K562 (cell line): ENCODE data around the gene PTP4A2.
A peak's percentile ranks its signal among the peaks of the same experiment; 100 is the strongest.

Source experiments
- CHD4 ChIP-seq: fragments of 200-600 bp; sonication (generic); IDR thresholded peaks from 3 replicates; pipeline ENCODE4 v1.6.1; 2012; ENCODE audit warnings: low read depth, mild to moderate bottlenecking, mixed read lengths, low read length, inconsistent platforms; ENCODE audit not compliant: insufficient read depth, insufficient replicate concordance, poor library complexity, severe bottlenecking
- EP300 ChIP-seq: IDR thresholded peaks from 2 replicates; pipeline ENCODE4 v1.6.1; 2012; ENCODE audit warnings: low read length, improper control_type of control experiment
- HCFC1 ChIP-seq: IDR thresholded peaks from 2 replicates; pipeline ENCODE4 v1.6.1; 2012; ENCODE audit warnings: low read depth, low read length, improper control_type of control experiment
- MXI1 ChIP-seq: IDR thresholded peaks from 2 replicates; pipeline ENCODE4 v1.6.1; 2011; ENCODE audit warnings: low read depth, mild to moderate bottlenecking, improper control_type of control experiment, low read length
- PATZ1 ChIP-seq: fragments of 250-450 bp; sonication (Bioruptor Pico); IDR thresholded peaks from 2 replicates; pipeline ENCODE4 v1.5.0; 2020; ENCODE audit warnings: mild to moderate bottlenecking, borderline replicate concordance
- POLR2G ChIP-seq: fragments of 200-400 bp; formaldehyde crosslinking; IDR thresholded peaks from 2 replicates; pipeline ENCODE4 v1.6.1; 2017; ENCODE audit warnings: low read depth, mild to moderate bottlenecking, antibody characterized with exemption, low read length, moderate library complexity
- TEAD1 ChIP-seq, 2 experiments: fragments of 450-650 bp in 1 of 2; sonication (generic) in 1 of 2; formaldehyde crosslinking; IDR thresholded peaks; 2 replicates each; pipeline versions ENCODE4 v1.4.0 to v1.8.0; 2020 to 2022; ENCODE audit warnings: mild to moderate bottlenecking in 2 of 2, missing genetic modification reagents in 1 of 2
- ZBTB9 ChIP-seq: fragments of 450-650 bp; formaldehyde crosslinking; IDR thresholded peaks from 2 replicates; pipeline ENCODE4 v1.4.0; 2020; ENCODE audit warnings: mild to moderate bottlenecking, moderate library complexity
- ZNF740 ChIP-seq, 3 experiments: fragments of 200-800 bp in 1 of 3; sonication (Bioruptor generic) in 1 of 3; sonication (generic) in 1 of 3; formaldehyde crosslinking in 1 of 3; IDR thresholded peaks; 2 replicates each; pipeline versions ENCODE4 v1.6.1 to v1.8.0; 2016 to 2022; ENCODE audit warnings: mild to moderate bottlenecking in 2 of 3, missing compliant biosample characterization in 2 of 3, missing genetic modification characterization in 2 of 3, missing genetic modification reagents in 1 of 3
- TF ChIP-seq, protein P1 (sequence below), 3 experiments: IDR thresholded peaks in 2 of 3; conservative IDR thresholded peaks in 1 of 3; 2 replicates each; pipeline ENCODE4 v1.5.1; 2011 to 2012; ENCODE audit warnings: low read length in 3 of 3, mild to moderate bottlenecking in 3 of 3, control low read depth in 2 of 3, improper control_type of control experiment in 1 of 3, inconsistent platforms in 1 of 3, low read depth in 1 of 3, mixed read lengths in 1 of 3, moderate library complexity in 1 of 3; ENCODE audit not compliant: insufficient read depth in 2 of 3
- TF ChIP-seq, protein P2 (sequence below): fragments of 250-450 bp; sonication (Bioruptor Pico); IDR thresholded peaks from 2 replicates; pipeline ENCODE4 v1.4.0; 2020

- TF ChIP-seq EP300 (no peak), HCFC1 (no peak), MXI1 (no peak), ZNF740 (CRISPR knock-in tag; IDR thresholded peaks at IDR 0.05) (no peak), ZNF740 (tag; IDR thresholded peaks at IDR 0.05) (no peak), PATZ1 (CRISPR knock-in tag) (no peak), POLR2G (no peak), ZBTB9 (CRISPR knock-in tag) (no peak), TEAD1 (CRISPR knock-in tag; IDR thresholded peaks at IDR 0.05) (no peak), CHD4 (no peak)
- TF ChIP-seq, protein P1, sequence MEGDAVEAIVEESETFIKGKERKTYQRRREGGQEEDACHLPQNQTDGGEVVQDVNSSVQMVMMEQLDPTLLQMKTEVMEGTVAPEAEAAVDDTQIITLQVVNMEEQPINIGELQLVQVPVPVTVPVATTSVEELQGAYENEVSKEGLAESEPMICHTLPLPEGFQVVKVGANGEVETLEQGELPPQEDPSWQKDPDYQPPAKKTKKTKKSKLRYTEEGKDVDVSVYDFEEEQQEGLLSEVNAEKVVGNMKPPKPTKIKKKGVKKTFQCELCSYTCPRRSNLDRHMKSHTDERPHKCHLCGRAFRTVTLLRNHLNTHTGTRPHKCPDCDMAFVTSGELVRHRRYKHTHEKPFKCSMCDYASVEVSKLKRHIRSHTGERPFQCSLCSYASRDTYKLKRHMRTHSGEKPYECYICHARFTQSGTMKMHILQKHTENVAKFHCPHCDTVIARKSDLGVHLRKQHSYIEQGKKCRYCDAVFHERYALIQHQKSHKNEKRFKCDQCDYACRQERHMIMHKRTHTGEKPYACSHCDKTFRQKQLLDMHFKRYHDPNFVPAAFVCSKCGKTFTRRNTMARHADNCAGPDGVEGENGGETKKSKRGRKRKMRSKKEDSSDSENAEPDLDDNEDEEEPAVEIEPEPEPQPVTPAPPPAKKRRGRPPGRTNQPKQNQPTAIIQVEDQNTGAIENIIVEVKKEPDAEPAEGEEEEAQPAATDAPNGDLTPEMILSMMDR (IDR thresholded peaks at IDR 0.05 in 2 of 3, conservative IDR thresholded peaks at IDR 0.05 in 1 of 3; ENCODE audit: insufficient read depth in 2 of 3, low read depth in 1 of 3, low read length in 3 of 3) = peak; percentile 33 to 65 (median 50); a peak in 4 of 6 replicates
- TF ChIP-seq, protein P2, sequence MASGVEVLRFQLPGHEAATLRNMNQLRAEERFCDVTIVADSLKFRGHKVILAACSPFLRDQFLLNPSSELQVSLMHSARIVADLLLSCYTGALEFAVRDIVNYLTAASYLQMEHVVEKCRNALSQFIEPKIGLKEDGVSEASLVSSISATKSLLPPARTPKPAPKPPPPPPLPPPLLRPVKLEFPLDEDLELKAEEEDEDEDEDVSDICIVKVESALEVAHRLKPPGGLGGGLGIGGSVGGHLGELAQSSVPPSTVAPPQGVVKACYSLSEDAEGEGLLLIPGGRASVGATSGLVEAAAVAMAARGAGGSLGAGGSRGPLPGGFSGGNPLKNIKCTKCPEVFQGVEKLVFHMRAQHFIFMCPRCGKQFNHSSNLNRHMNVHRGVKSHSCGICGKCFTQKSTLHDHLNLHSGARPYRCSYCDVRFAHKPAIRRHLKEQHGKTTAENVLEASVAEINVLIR = no peak
These were observed 76.8 kb downstream of the PTP4A2 start for GRCh38 chr1:31861346-31861745.
